A549 treated with Mapracorat at 1 μM for 4 hours (cell line): Measurements from ENCODE around the gene NPIPB12. TPM values are rescaled to one million over a fixed set of nuclear protein-coding genes. Genes with fewer than 3 reads are reported as not detected.

ENCODE experiments used
- total RNA-seq: library from RNA; stranded (reverse); fragments of 200-300 nt; extraction: Qiagen RNA extraction; gene quantifications from 5 replicates; pipeline ENCODE4 v1.2.3, GENCODE V29; 2022

The NPIPB12 gene
- 22.7 to 41.0 TPM (median 25.4 TPM) in 5 replicates for total RNA-seq

GRCh38 chr16:29506308-29506707, at the start of gene NPIPB12:
Gene NPIPB12, minus strand, starts transcription at chr16:29506408.

GRCh38 chr16:29459706-29460646, 46.2 kb downstream of the NPIPB12 start, which contains the start of gene SULT1A4:
Gene SULT1A4, plus strand, starts transcription at chr16:29459913. Its CDS starts 1,473 bp downstream, at chr16:29461386.

DNA sequence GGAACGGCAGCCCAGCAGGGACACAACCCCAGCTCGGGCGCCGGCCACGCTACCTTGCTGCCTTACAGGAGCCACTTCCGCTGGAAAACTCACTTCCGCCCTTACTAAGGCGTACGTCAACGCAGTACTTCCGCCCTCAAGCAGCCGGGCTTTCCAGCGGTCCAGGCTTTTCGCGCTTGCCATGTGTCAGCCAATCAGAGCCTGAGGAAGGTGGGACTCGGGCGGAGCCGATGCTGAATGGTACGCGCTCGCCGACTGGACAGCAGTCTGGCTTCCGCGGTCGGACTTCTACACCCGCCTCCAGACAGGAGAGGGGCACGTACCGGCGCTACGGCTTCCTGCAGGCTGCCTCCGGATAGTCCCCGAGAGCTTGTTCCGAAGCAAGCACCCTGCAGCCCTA, 51.9 kb downstream of the NPIPB12 start, which contains the start of the genes BOLA2 and SLX1B:
TSS of gene BOLA2 (minus strand) at position 83 of the 400 bp plus-strand sequence. CDS start 98 bp downstream, outside the sequence.
TSS of gene SLX1B (plus strand) at position 265 of the 400 bp plus-strand sequence.

Other genes starting within 250 kb of the NPIPB12 start
- gene NPIPB11, start 99.7 kb downstream of the NPIPB12 start, total RNA-seq = 0.91 to 1.8 TPM (median 1.1 TPM) in 5 replicates
- gene BOLA2, start 52.1 kb downstream of the NPIPB12 start, total RNA-seq = 17.3 to 31.8 TPM (median 26.6 TPM) in 5 replicates
- gene SLX1B, start 51.9 kb downstream of the NPIPB12 start, total RNA-seq = 76.6 to 97.1 TPM (median 81.8 TPM) in 5 replicates
- gene SULT1A4, start 46.5 kb downstream of the NPIPB12 start, total RNA-seq = 29.2 to 35.9 TPM (median 30.8 TPM) in 5 replicates
- not detected in 5 replicates for gene SPN, start 156.8 kb upstream of the NPIPB12 start, total RNA-seq
- 0.57 to 1.5 TPM (median 1.2 TPM) in 5 replicates for gene QPRT, start 172.8 kb upstream of the NPIPB12 start, total RNA-seq
- gene C16orf54, start 239.6 kb upstream of the NPIPB12 start, total RNA-seq = not detected in 5 replicates